HEK293 (cell line): Measurements from ENCODE around the gene GSTM4.

Source experiments
- FEZF1 ChIP-seq: fragments of 450-650 bp; formaldehyde crosslinking; IDR thresholded peaks from 2 replicates; pipeline ENCODE4 v1.5.1; 2016; ENCODE audit warnings: missing biosample characterization, missing genetic modification characterization
- GFI1B ChIP-seq: fragments of 450-650 bp; formaldehyde crosslinking; IDR thresholded peaks from 2 replicates; pipeline ENCODE4 v1.5.1; 2016; ENCODE audit warnings: missing biosample characterization, missing genetic modification characterization
- GLI4 ChIP-seq: fragments of 450-650 bp; formaldehyde crosslinking; IDR thresholded peaks from 2 replicates; pipeline ENCODE4 v1.5.1; 2016; ENCODE audit warnings: missing biosample characterization, missing genetic modification characterization
- GLIS2 ChIP-seq: fragments of 450-650 bp; formaldehyde crosslinking; IDR thresholded peaks from 2 replicates; pipeline ENCODE4 v1.5.1; 2016; ENCODE audit warnings: missing biosample characterization, missing genetic modification characterization
- KLF10 ChIP-seq: fragments of 450-650 bp; IDR thresholded peaks from 2 replicates; pipeline ENCODE4 v1.5.1; 2018; ENCODE audit warnings: missing biosample characterization, mild to moderate bottlenecking, missing genetic modification characterization
- KLF8 ChIP-seq: fragments of 450-650 bp; formaldehyde crosslinking; IDR thresholded peaks from 2 replicates; pipeline ENCODE4 v1.5.1; 2016; ENCODE audit warnings: missing biosample characterization, missing genetic modification characterization
- PATZ1 ChIP-seq: fragments of 450-650 bp; formaldehyde crosslinking; IDR thresholded peaks from 2 replicates; pipeline ENCODE4 v1.5.1; 2016; ENCODE audit warnings: missing biosample characterization, missing genetic modification characterization
- PRDM6 ChIP-seq: fragments of 450-650 bp; formaldehyde crosslinking; IDR thresholded peaks from 2 replicates; pipeline ENCODE4 v1.5.1; 2017; ENCODE audit warnings: missing biosample characterization, missing genetic modification characterization
- TRIM28 ChIP-seq: IDR thresholded peaks from 2 replicates; pipeline ENCODE4 v1.6.1; 2011; ENCODE audit warnings: low read length, control low read depth, borderline replicate concordance
- YY2 ChIP-seq: fragments of 450-650 bp; formaldehyde crosslinking; IDR thresholded peaks from 2 replicates; pipeline ENCODE4 v1.5.1; 2016; ENCODE audit warnings: missing biosample characterization, missing genetic modification characterization
- ZBTB17 ChIP-seq: fragments of 450-650 bp; formaldehyde crosslinking; IDR thresholded peaks from 2 replicates; pipeline ENCODE4 v1.5.1; 2016; ENCODE audit warnings: missing biosample characterization, missing genetic modification characterization
- ZBTB20 ChIP-seq: fragments of 450-650 bp; formaldehyde crosslinking; IDR thresholded peaks from 2 replicates; pipeline ENCODE4 v1.5.1; 2016; ENCODE audit warnings: missing biosample characterization, missing genetic modification characterization
- ZBTB21 ChIP-seq: fragments of 450-650 bp; formaldehyde crosslinking; IDR thresholded peaks from 2 replicates; pipeline ENCODE4 v1.5.1; 2017; ENCODE audit warnings: missing biosample characterization, missing genetic modification characterization
- ZBTB8A ChIP-seq: fragments of 450-650 bp; formaldehyde crosslinking; IDR thresholded peaks from 2 replicates; pipeline ENCODE4 v1.5.1; 2016; ENCODE audit warnings: missing biosample characterization, missing genetic modification characterization
- ZEB2 ChIP-seq: fragments of 450-650 bp; formaldehyde crosslinking; IDR thresholded peaks from 2 replicates; pipeline ENCODE4 v1.5.1; 2016; ENCODE audit warnings: missing biosample characterization, missing genetic modification characterization
- ZNF114 ChIP-seq: fragments of 450-650 bp; formaldehyde crosslinking; IDR thresholded peaks from 2 replicates; pipeline ENCODE4 v1.5.0; 2017; ENCODE audit warnings: missing biosample characterization, missing genetic modification characterization
- ZNF157 ChIP-seq: fragments of 450-650 bp; formaldehyde crosslinking; IDR thresholded peaks from 2 replicates; pipeline ENCODE4 v1.5.1; 2016; ENCODE audit warnings: missing biosample characterization, missing genetic modification characterization
- ZNF16 ChIP-seq: fragments of 450-650 bp; formaldehyde crosslinking; IDR thresholded peaks from 2 replicates; pipeline ENCODE4 v1.5.1; 2016; ENCODE audit warnings: low read depth, missing biosample characterization, missing genetic modification characterization
- ZNF174 ChIP-seq: fragments of 450-650 bp; formaldehyde crosslinking; IDR thresholded peaks from 2 replicates; pipeline ENCODE4 v1.5.0; 2017; ENCODE audit warnings: missing biosample characterization, mild to moderate bottlenecking, missing genetic modification characterization
- ZNF23 ChIP-seq: fragments of 450-650 bp; formaldehyde crosslinking; IDR thresholded peaks from 2 replicates; pipeline ENCODE4 v1.5.1; 2016; ENCODE audit warnings: missing biosample characterization, missing genetic modification characterization, borderline replicate concordance
- ZNF571 ChIP-seq: fragments of 450-650 bp; formaldehyde crosslinking; IDR thresholded peaks from 2 replicates; pipeline ENCODE4 v1.5.0; 2017; ENCODE audit warnings: missing biosample characterization, missing genetic modification characterization
- ZNF585B ChIP-seq: fragments of 450-650 bp; formaldehyde crosslinking; IDR thresholded peaks from 2 replicates; pipeline ENCODE4 v1.5.1; 2016; ENCODE audit warnings: missing biosample characterization, missing genetic modification characterization
- ZNF624 ChIP-seq: fragments of 450-650 bp; formaldehyde crosslinking; IDR thresholded peaks from 2 replicates; pipeline ENCODE4 v1.5.1; 2017; ENCODE audit warnings: missing biosample characterization, missing genetic modification characterization
- ZNF704 ChIP-seq: fragments of 450-650 bp; formaldehyde crosslinking; IDR thresholded peaks from 2 replicates; pipeline ENCODE4 v1.5.1; 2016; ENCODE audit warnings: missing biosample characterization, missing genetic modification characterization
- ZNF747 ChIP-seq: fragments of 450-650 bp; formaldehyde crosslinking; IDR thresholded peaks from 2 replicates; pipeline ENCODE4 v1.5.1; 2016; ENCODE audit warnings: missing biosample characterization, missing genetic modification characterization
- ZNF768 ChIP-seq: fragments of 450-650 bp; formaldehyde crosslinking; IDR thresholded peaks from 2 replicates; pipeline ENCODE4 v1.5.1; 2018; ENCODE audit warnings: missing biosample characterization, mild to moderate bottlenecking, missing genetic modification characterization
- TF ChIP-seq, protein P1 (sequence below): fragments of 450-650 bp; formaldehyde crosslinking; IDR thresholded peaks from 2 replicates; pipeline ENCODE4 v1.5.1; 2016; ENCODE audit warnings: missing biosample characterization, missing genetic modification characterization
- TF ChIP-seq, protein P2 (sequence below): sonication (generic); formaldehyde crosslinking; IDR thresholded peaks from 2 replicates; pipeline ENCODE4 v1.8.1; 2022; ENCODE audit warnings: mild to moderate bottlenecking, moderate library complexity, missing genetic modification reagents

Gene GSTM4

DNA sequence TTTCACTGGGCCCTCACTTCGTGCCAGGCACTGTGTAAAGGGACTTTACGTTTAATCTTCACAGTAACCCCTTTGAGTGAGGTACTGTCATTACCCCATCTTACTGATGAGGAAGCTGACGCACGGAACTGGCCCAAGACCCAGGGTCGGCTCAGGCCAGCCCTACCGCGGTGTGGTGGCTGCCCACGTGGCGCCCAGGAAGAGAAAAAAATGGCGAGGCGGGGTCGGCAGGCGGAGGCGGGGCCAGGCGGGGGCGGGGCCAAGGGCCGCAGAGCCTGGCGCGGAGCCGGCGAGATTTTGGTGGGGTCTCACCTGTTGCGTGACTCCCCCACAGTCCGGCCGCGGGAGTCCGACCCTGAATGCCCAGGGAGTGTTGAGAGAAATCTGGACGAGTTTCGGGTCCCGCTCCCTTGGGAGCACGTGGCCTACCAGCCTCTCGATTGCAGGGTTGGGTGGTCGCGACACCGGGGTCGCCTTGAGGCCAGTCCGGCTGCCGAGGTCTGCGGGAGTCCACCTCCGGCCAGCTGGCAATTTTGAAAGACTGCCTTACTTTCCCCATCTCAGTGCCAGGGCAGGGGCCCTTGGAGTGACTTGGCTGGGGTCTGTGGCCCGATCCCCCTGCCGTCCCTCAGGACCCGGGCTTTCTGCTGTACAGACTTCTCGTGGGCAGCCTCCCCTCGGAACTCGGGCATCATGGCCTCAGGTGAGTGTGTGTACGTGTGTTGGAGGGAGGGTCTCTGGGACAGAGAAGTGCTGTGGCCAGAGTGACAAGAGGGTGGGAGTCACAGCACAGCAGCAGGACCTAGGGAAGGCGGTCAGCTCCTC lies 36.1 kb upstream of the GSTM4 start, which contains the start of the genes AMPD2 and GNAT2 (continued):
- TF ChIP-seq, protein P1, sequence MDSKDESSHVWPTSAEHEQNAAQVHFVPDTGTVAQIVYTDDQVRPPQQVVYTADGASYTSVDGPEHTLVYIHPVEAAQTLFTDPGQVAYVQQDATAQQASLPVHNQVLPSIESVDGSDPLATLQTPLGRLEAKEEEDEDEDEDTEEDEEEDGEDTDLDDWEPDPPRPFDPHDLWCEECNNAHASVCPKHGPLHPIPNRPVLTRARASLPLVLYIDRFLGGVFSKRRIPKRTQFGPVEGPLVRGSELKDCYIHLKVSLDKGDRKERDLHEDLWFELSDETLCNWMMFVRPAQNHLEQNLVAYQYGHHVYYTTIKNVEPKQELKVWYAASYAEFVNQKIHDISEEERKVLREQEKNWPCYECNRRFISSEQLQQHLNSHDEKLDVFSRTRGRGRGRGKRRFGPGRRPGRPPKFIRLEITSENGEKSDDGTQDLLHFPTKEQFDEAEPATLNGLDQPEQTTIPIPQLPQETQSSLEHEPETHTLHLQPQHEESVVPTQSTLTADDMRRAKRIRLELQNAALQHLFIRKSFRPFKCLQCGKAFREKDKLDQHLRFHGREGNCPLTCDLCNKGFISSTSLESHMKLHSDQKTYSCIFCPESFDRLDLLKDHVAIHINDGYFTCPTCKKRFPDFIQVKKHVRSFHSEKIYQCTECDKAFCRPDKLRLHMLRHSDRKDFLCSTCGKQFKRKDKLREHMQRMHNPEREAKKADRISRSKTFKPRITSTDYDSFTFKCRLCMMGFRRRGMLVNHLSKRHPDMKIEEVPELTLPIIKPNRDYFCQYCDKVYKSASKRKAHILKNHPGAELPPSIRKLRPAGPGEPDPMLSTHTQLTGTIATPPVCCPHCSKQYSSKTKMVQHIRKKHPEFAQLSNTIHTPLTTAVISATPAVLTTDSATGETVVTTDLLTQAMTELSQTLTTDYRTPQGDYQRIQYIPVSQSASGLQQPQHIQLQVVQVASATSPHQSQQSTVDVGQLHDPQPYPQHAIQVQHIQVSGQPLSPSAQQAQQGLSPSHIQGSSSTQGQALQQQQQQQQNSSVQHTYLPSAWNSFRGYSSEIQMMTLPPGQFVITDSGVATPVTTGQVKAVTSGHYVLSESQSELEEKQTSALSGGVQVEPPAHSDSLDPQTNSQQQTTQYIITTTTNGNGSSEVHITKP (tag by site-specific recombination): peak; percentile 14; the same call in 1 of the 2 replicates
- no peak for TF ChIP-seq ZNF624
- TF ChIP-seq ZEB2 (tag by site-specific recombination): peak; percentile 36
- TF ChIP-seq GFI1B: no peak
- TF ChIP-seq ZNF174 (tag by site-specific recombination): no peak
- TF ChIP-seq, protein P2, sequence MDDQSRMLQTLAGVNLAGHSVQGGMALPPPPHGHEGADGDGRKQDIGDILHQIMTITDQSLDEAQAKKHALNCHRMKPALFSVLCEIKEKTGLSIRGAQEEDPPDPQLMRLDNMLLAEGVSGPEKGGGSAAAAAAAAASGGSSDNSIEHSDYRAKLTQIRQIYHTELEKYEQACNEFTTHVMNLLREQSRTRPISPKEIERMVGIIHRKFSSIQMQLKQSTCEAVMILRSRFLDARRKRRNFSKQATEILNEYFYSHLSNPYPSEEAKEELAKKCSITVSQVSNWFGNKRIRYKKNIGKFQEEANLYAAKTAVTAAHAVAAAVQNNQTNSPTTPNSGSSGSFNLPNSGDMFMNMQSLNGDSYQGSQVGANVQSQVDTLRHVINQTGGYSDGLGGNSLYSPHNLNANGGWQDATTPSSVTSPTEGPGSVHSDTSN: no peak
- TF ChIP-seq ZNF114 (tag by site-specific recombination): no peak
- no peak for TF ChIP-seq FEZF1
- TF ChIP-seq KLF10 (tag by site-specific recombination): peak; percentile 51
- no peak for TF ChIP-seq ZNF585B (tag by site-specific recombination)
- TF ChIP-seq ZBTB21 (tag by site-specific recombination): no peak
- TF ChIP-seq ZNF23: no peak
- TF ChIP-seq GLI4 (tag by site-specific recombination): no peak
- peak; percentile 31; the same call in 1 of the 2 replicates for TF ChIP-seq PATZ1 (tag by site-specific recombination)
- TF ChIP-seq ZBTB8A (tag by site-specific recombination): no peak
- TF ChIP-seq KLF8 (tag by site-specific recombination): peak; percentile 68
- no peak for TF ChIP-seq TRIM28
- TF ChIP-seq ZNF571 (tag by site-specific recombination): no peak
- no peak for TF ChIP-seq ZNF768 (tag by site-specific recombination)
- TF ChIP-seq ZBTB17 (tag by site-specific recombination): peak; percentile 36; the same call in 1 of the 2 replicates
- no peak for TF ChIP-seq ZNF704 (tag by site-specific recombination)
- TF ChIP-seq GLIS2: peak; percentile 66
- TF ChIP-seq ZNF747 (tag by site-specific recombination): no peak
- TF ChIP-seq ZBTB20 (tag by site-specific recombination): 0 out of 2 replicates have a peak, but pooled peaks have one; percentile 22
- no peak for TF ChIP-seq YY2
- TF ChIP-seq ZNF157 (tag by site-specific recombination): no peak
- TF ChIP-seq PRDM6 (tag by site-specific recombination): no peak
- no peak for TF ChIP-seq ZNF16
